Left hindlimb (tissue), 1 donor: ENCODE measurements around the gene HECTD4.
"Not testable (repeated sequence)": the region's sequence is repeated elsewhere in the genome, so short reads cannot be mapped to it uniquely, and the experiment has no call there.

ENCODE experiments used
- DNase-seq: peaks from one replicate; pipeline ENCODE4 v3.0.0-alpha.2; 2018

The HECTD4 gene

GRCh38 chr12:112111931-112112330 is 270.3 kb downstream of the HECTD4 start:
- DNase-seq = no peak

GRCh38 chr12:112110787-112111662 is 271.2 kb downstream of the HECTD4 start:
- not testable (repeated sequence) for DNase-seq
